ENCODE data around the gene OAF.

DNA sequence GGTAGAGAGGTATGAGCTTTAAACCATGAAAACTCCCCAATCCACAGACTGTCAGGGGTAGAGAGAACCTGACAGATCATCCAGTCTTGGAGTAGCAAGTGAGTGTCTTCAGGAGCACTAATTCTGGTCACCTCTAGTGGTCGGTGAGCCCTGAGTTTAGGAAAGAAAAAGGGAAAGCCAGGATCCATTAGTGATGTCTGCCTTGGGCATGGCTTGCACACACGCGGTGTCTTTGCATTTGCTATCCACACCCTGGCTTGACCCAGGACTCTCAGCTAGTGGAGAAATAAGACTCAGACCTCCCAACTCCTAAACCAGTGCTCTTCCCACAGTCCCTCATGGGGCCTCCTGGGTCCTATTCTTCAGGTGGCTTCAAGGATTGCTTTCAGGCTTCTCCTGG lies 48.4 kb downstream of the OAF start:
- TF ChIP-seq POLR2AphosphoS5 (IDR thresholded peaks at IDR 0.05) (no peak), CTCF (IDR thresholded peaks at IDR 0.05 in 8 of 11, conservative IDR thresholded peaks at IDR 0.05 in 3 of 11) (no peak)

All from spleen (tissue), 7 donors.